Measurements from ENCODE around the gene EFS. TPM values are rescaled to one million over a fixed set of nuclear protein-coding genes. Genes with fewer than 3 reads are reported as not detected.

Gene EFS
- total and polyA plus RNA-seq, 12 donors: 1.1 to 6.0 (median 2.3) TPM

GRCh38 chr14:23321572-23322547 lies 43.1 kb downstream of the EFS start:
- Histone ChIP-seq H3K36me3 (peaks cover 0 to 45% (median 24%) of the 10 kb centered on the region in 9 donors), H3K4me1 (peaks cover 6 to 25% (median 21%) of the 10 kb centered on the region in 9 donors), H3K27ac (peak overlapping the region; percentile 91 to 99 (median 96)), H3K27me3 (no peaks in the 10 kb centered on the region), H3K4me3 (peak overlapping the region; percentile 80 to 96 (median 90)), H3K9me3 (no peaks in the 10 kb centered on the region)
- DNase-seq (peak in 1 of 2 donors; percentile 44), ATAC-seq (peak in 5 of 8 donors; percentile 3 to 31 (median 4))
- 1% methylated on average over 48 to 64 of the region's 64 CpGs for WGBS, 2 donors
- no peak for TF ChIP-seq CTCF (IDR thresholded peaks at IDR 0.05)
- intact Hi-C loops (cut with DNase I): loop anchor here in 9 of 10 donors (1.0 to 10.0 kb wide), 10 partner anchors 15 to 243 kb away; partner anchors contain the start of genes NGDN (in 7 of the 9), THTPA (in 4 of the 9), AP1G2 (in 2 of the 9) and BCL2L2 (in 2 of the 9)

GRCh38 chr14:23320584-23321571 lies 44.1 kb downstream of the EFS start, which contains the start of gene PABPN1:
PABPN1 (plus strand) TSS chr14:23321457; CDS start chr14:23321470, 13 bp downstream.
- 5% methylated on average over 42 to 63 of the region's 63 CpGs for WGBS, 2 donors

More at GRCh38 chr14:23320584-23321571, 44.1 kb downstream of the EFS start, which contains the start of gene PABPN1:
- Histone ChIP-seq H3K27me3 (no peaks in the 10 kb centered on the region), H3K9me3 (no peaks in the 10 kb centered on the region), H3K4me3 (peak within 1 kb of the TSS; percentile 80 to 96 (median 90)), H3K4me1 (peaks cover 6 to 25% (median 21%) of the 10 kb centered on the region in 9 donors), H3K27ac (peak within 1 kb of the TSS; percentile 91 to 99 (median 96)), H3K36me3 (peaks cover 0 to 44% (median 24%) of the 10 kb centered on the region in 9 donors)
- intact Hi-C loops (cut with DNase I): loop anchor here in 9 of 10 donors (1.0 to 10.0 kb wide), 10 partner anchors 14 to 244 kb away; partner anchors contain the start of genes NGDN (in 7 of the 9), THTPA (in 4 of the 9), AP1G2 (in 2 of the 9) and BCL2L2 (in 2 of the 9)
- no peak for TF ChIP-seq CTCF (IDR thresholded peaks at IDR 0.05)
- DNase-seq (peak; percentile 97 to 99), ATAC-seq (peak; percentile 94 to 98 (median 96))
